K562 (cell line): Measurements from ENCODE around the gene LRRC74B. TPM values are rescaled to one million over a fixed set of nuclear protein-coding genes. Genes with fewer than 3 reads are reported as not detected.

Experiments used
- CBFA2T3 ChIP-seq: fragments of 450-650 bp; IDR thresholded peaks from 2 replicates; pipeline ENCODE4 v1.6.1; 2017
- CREB1 ChIP-seq, 2 experiments: sonication (generic) in 1 of 2; formaldehyde crosslinking in 1 of 2; IDR thresholded peaks; 2 replicates each; pipeline versions ENCODE4 v1.6.1 to v1.8.0; 2012 to 2022; ENCODE audit warnings: inconsistent platforms in 1 of 2, mild to moderate bottlenecking in 1 of 2, missing genetic modification reagents in 1 of 2, moderate library complexity in 1 of 2
- RFX5 ChIP-seq: IDR thresholded peaks from 2 replicates; pipeline ENCODE4 v1.6.1; 2011; ENCODE audit warnings: low read depth, mild to moderate bottlenecking, improper control_type of control experiment, low read length
- SMARCE1 ChIP-seq: fragments of 450-650 bp; IDR thresholded peaks from 2 replicates; pipeline ENCODE4 v1.7.1; 2016; ENCODE audit warnings: mild to moderate bottlenecking
- ZNF830 ChIP-seq: fragments of 250-450 bp; sonication (Bioruptor Pico); IDR thresholded peaks from 2 replicates; pipeline ENCODE4 v1.5.0; 2021; ENCODE audit warnings: mild to moderate bottlenecking
- polyA plus RNA-seq, 8 experiments: library from polyadenylated mRNA; depleted of rRNA in 4 of 8; stranded (reverse) in 5 of 8; unstranded in 3 of 8; fragments of >200 nt; fragmentation: Nextera tagmentation in 2 of 8; fragmentation: Illumina TruSeq in 1 of 8; extraction: Ambion mirVana in 2 of 8; extraction: Trizol in 1 of 8; gene quantifications; 2 replicates each; pipeline versions ENCODE4 v1.2.1 to v1.2.3, GENCODE V29; 2011 to 2014; ENCODE audit warnings: inconsistent platforms in 1 of 8, missing spikeins in 1 of 8
- total RNA-seq, 7 experiments: library from RNA; depleted of rRNA in 6 of 7; stranded (reverse); fragments of >200 nt in 6 of 7; fragmentation: Illumina TruSeq in 2 of 7; extraction: Trizol in 2 of 7; gene quantifications; 2 replicates each; pipeline versions ENCODE4 v1.2.1 to v1.2.3, GENCODE V29; 2011 to 2021; ENCODE audit warnings: low replicate concordance in 1 of 7
- TF ChIP-seq, protein P1 (sequence below), 2 experiments: IDR thresholded peaks; 2 replicates each; pipeline ENCODE4 v1.6.1; 2012; ENCODE audit warnings: improper control_type of control experiment in 2 of 2, low read depth in 2 of 2, low read length in 2 of 2, borderline replicate concordance in 1 of 2
- TF ChIP-seq, protein P2 (sequence below): fragments of 450-650 bp; formaldehyde crosslinking; conservative IDR thresholded peaks from 2 replicates; pipeline ENCODE4 v1.4.0; 2022; ENCODE audit warnings: mild to moderate bottlenecking, missing genetic modification characterization

LRRC74B gene
- total and polyA plus RNA-seq, 9 of the 15 experiments (the other 6 are each of a cell fraction or from before 2014, with no cell fraction given): not detected

DNA sequence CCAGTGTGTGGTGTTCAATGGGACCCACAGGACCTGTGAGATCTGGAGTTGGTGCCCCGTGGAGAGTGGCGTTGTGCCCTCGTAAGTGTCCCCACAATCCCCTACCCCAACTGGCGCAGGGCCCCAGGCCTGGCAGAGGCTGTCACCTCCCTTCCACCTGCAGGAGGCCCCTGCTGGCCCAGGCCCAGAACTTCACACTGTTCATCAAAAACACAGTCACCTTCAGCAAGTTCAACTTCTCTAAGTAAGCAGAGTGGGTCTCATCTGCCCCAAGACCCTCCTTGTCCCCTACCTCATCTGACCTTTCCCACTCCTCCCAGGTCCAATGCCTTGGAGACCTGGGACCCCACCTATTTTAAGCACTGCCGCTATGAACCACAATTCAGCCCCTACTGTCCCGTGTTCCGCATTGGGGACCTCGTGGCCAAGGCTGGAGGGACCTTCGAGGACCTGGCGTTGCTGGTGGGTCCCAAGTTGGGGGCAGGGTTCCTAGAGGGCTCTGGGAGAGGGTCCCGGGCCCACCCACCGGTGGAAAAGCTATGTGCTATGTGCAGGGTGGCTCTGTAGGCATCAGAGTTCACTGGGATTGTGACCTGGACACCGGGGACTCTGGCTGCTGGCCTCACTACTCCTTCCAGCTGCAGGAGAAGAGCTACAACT is 22.7 kb upstream of the LRRC74B start (continued):
- TF ChIP-seq CREB1 (IDR thresholded peaks at IDR 0.05) (no peak), CREB1 (CRISPR knock-in tag; IDR thresholded peaks at IDR 0.05) (no peak), RFX5 (no peak), ZNF830 (CRISPR knock-in tag) (no peak), SMARCE1 (no peak), CBFA2T3 (no peak)
- TF ChIP-seq, protein P1, sequence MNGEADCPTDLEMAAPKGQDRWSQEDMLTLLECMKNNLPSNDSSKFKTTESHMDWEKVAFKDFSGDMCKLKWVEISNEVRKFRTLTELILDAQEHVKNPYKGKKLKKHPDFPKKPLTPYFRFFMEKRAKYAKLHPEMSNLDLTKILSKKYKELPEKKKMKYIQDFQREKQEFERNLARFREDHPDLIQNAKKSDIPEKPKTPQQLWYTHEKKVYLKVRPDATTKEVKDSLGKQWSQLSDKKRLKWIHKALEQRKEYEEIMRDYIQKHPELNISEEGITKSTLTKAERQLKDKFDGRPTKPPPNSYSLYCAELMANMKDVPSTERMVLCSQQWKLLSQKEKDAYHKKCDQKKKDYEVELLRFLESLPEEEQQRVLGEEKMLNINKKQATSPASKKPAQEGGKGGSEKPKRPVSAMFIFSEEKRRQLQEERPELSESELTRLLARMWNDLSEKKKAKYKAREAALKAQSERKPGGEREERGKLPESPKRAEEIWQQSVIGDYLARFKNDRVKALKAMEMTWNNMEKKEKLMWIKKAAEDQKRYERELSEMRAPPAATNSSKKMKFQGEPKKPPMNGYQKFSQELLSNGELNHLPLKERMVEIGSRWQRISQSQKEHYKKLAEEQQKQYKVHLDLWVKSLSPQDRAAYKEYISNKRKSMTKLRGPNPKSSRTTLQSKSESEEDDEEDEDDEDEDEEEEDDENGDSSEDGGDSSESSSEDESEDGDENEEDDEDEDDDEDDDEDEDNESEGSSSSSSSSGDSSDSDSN (IDR thresholded peaks at IDR 0.05; ENCODE audit: borderline replicate concordance in 1 of 2, low read depth in 2 of 2, low read length in 2 of 2): 0 out of 4 replicates have a peak, but pooled peaks of 1 of the 2 experiments have one; percentile 31
- TF ChIP-seq, protein P2, sequence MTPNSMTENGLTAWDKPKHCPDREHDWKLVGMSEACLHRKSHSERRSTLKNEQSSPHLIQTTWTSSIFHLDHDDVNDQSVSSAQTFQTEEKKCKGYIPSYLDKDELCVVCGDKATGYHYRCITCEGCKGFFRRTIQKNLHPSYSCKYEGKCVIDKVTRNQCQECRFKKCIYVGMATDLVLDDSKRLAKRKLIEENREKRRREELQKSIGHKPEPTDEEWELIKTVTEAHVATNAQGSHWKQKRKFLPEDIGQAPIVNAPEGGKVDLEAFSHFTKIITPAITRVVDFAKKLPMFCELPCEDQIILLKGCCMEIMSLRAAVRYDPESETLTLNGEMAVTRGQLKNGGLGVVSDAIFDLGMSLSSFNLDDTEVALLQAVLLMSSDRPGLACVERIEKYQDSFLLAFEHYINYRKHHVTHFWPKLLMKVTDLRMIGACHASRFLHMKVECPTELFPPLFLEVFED: peak; percentile 79; the same call in 1 of the 2 replicates
